ENCODE measurements around the gene MRPL1.
A peak's percentile ranks its signal among the peaks of the same experiment; 100 is the strongest.
"Not testable (repeated sequence)": the region's sequence is repeated elsewhere in the genome, so short reads cannot be mapped to it uniquely, and the experiment has no call there.

MRPL1 gene

DNA sequence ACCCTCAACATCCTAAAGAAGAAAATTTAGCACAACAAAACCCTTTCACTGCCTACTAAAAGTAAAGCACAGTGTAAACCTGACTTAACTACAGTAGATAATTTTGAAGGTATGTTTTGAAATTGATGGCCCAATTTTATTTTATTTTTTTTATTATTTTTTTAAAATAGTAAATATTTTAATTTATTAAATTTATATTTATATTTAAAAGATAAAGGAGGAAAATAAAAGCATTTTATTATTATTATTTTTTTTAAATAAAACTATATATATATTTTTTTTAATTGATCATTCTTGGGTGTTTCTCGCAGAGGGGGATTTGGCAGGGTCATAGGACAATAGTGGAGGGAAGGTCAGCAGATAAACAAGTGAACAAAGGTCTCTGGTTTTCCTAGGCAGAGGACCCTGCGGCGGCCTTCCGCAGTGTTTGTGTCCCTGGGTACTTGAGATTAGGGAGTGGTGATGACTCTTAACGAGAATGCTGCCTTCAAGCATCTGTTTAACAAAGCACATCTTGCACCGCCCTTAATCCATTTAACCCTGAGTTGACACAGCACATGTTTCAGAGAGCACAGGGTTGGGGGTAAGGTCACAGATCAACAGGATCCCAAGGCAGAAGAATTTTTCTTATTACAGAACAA lies 120.4 kb downstream of the MRPL1 start:
- DNase-seq (ENCODE audit: low read depth) = not testable (repeated sequence)

DNA sequence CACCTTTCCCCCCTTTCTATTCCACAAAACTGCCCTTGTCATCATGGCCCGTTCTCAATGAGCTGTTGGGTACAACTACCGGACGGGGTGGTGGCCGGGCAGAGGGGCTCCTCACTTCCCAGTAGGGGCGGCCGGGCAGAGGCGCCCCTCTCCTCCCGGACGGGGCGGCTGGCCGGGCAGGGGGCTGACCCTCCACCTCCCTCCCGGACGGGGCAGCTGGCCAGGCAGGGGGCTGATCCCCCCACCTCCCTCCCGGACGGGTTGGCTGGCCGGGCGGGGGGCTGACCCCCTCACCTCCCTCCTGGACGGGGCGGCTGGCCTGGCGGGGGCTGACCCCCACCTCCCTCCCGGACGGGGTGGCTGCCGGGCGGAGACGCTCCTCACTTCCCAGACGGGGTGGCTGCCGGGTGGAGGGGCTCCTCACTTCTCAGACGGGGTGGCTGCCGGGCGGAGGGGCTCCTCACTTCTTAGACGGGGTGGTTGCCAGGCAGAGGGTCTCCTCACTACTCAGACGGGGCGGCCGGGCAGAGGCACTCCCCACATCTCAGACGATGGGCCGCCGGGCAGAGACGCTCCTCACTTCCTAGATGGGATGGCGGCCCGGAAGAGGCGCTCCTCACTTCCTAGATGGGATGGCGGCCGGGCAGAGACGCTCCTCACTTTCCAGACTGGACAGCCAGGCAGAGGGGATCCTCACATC lies 121.1 kb downstream of the MRPL1 start:
- not testable (repeated sequence) for DNase-seq (ENCODE audit: low read depth)

DNA sequence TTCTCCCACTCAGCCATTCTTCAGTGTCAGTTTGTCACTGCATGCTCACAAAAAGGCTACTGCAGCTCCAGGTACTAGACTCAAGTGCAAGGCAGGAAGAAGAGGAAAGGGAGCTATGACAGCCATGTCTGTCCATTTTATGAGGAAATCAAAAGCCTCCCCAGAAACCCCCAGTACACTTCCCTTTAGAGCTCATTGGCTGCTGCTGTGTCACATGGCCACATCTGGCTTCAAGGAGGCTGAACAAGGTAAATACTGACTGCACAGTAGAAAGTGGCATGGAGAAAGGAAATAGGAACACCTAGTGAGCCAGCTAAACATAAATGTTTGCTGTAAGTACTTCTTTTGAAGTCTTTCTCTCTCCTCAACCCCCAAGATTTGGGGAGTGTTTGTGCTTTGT lies 127.3 kb downstream of the MRPL1 start:
- no peak for DNase-seq (ENCODE audit: low read depth)

DNA sequence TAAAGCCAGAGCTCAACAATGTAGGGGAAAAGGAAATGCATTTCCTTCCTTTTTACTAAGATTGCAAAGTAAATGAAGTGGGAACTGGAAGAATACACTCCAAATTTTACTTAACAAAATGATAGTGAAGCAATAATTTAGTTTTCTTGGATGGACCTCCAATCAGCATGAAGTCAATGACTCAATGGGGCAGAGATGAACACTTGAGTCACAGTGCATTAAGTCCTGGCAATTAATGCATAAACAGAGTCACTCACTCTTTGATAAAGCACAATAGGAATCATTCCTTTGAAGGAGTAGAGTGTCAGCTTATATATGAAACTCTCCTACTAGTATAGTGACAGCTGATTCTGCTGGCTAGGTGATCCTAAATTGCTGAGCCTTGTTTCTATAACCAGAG lies 127.8 kb downstream of the MRPL1 start:
- no peak for DNase-seq (ENCODE audit: low read depth)

DNA sequence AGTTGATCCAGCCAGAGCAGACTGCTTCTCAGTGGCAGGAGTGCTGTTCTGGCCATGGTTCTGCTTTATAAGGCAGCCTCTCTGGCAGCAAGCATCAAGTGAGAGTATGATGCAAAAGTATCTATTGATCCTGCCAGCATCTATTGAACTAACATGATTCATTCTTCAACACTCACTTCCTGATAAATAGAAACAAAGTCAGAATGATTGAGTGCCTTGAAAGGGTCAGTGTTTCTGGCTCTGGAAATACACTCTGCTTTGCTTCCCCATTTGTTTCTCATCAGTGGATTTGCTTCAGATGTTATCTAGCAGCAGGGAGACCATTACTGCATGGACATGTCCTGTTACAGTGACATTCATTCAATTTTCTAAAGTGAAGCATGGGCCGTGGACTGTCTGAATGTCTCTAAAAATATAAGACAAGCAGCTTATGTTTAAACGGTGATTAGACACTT lies 128.3 kb downstream of the MRPL1 start:
- DNase-seq (ENCODE audit: low read depth) = no peak

DNA sequence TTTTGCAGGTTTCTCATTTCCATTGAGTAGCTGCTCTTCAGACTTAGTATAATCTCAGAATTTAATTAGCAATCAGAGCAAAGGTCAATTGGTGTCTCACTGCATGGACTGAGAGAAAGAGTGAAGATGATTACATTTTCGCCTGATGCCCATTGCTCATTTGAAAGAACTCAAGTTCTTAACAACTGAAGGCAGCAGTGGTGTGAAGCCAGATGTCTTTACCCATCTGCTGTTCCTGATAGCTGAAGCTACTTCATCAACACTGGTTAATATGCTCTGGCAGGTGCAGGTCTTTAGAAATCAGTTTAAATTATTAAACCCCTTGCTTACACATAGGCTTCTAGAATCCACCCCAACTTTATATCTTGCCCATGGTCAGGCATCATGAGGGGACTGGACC lies 130.0 kb downstream of the MRPL1 start:
- no peak for DNase-seq (ENCODE audit: low read depth)

DNA sequence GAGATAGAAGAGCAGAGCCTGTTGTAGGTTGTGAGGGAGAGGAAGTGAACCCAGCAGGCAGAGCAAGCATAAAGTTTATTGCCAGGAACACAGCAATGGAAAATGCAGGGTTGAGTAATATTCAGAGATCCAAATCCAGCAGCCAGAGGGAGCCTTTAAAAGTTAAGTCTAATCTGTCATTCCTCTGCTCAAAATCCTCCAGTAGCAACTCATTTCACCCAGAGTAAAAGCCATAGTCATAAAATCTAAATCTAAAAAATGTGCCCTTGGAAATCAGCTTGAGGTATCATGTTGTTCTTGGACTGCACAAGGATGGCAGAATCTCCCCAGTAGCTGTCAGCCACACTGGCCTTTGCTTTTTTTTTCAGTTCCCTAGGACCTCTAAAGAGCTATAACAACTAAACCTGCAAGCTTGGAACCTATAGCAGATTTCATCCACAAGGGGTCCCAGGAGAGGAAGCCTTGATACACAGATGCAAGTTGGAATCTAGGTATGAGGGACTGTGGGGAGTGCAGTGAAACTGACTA lies 131.6 kb downstream of the MRPL1 start:
- DNase-seq (ENCODE audit: low read depth) = peak; percentile 59

DNA sequence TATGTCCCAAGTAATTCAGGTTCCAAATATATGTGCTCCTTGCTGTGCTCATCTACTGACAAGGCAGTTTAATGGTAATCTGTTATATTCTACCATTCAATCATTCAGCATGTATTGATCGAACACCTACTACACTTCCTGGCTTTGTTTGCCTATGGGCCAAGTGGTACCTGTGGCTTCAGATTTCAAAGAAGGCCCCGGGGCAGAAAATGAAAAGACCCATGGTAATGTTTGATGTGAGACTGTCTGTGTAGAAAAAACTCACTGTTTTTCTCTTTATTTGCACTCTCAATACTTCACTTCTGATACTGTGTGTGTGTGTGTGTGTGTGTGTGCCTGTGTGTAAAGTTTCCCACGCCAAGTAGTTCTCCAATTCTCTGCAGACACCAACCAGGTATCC lies 133.4 kb downstream of the MRPL1 start:
- DNase-seq (ENCODE audit: low read depth) = no peak

DNA sequence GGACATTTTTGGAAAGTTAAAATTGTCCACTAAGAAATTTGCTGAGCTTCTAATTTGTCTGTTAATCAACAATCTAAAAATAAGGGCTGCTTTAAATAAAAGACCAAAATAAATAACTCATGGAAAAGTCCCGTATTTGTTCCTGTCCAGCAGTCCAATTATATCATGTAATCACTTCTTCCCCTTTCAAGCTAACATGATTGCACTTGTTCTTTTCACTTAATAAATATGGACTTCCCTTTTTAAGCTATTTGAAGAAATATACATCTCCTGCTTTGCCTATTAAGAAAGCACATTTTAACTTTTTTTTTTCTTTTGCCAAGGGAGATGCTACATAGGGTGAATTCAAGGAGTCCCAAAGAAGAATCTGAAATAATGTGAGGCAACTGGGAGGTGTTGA lies 138.9 kb downstream of the MRPL1 start:
- DNase-seq (ENCODE audit: low read depth) = no peak

DNA sequence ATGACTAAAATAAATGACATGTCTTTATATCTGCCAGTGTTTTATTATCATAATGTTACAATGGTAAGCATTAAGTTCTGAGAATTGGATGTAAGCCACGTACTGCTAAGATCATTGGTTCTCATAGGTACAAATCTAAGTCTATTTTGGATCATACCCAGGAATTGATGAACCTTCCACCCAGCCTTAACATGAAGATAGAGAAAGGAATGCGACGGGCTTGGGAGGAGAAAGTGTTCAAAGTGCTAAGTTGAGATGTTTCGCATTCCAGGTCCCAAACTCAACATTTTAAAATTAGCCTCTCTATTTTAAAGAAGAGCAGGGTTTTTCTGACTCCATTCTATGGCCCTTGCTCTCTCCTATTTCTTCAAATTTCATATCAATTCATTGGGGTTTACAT lies 139.6 kb downstream of the MRPL1 start:
- no peak for DNase-seq (ENCODE audit: low read depth)

All from fibroblast of the conjunctiva (primary cell).